Renal cortex interstitium (tissue), 11 donors: Measurements from ENCODE around the gene BLID. TPM values are rescaled to one million over a fixed set of nuclear protein-coding genes. Genes with fewer than 3 reads are reported as not detected.

Experiments
- DNase-seq, 11 donors: peaks; one replicate each; pipeline ENCODE4 v3.0.0-alpha.2; 2013; ENCODE audit warnings: low read depth in 9 of 11, low spot score in 4 of 11; ENCODE audit errors: extremely low read depth in 1 of 11
- polyA plus RNA-seq, 3 donors: library from polyadenylated mRNA; unstranded; fragments of 120-200 nt; gene quantifications; one replicate each; pipeline ENCODE4 v1.2.1, GENCODE V29; 2013; ENCODE audit not compliant: insufficient read length in 3 of 3

Gene BLID
- polyA plus RNA-seq, 3 donors, result not detected

DNA sequence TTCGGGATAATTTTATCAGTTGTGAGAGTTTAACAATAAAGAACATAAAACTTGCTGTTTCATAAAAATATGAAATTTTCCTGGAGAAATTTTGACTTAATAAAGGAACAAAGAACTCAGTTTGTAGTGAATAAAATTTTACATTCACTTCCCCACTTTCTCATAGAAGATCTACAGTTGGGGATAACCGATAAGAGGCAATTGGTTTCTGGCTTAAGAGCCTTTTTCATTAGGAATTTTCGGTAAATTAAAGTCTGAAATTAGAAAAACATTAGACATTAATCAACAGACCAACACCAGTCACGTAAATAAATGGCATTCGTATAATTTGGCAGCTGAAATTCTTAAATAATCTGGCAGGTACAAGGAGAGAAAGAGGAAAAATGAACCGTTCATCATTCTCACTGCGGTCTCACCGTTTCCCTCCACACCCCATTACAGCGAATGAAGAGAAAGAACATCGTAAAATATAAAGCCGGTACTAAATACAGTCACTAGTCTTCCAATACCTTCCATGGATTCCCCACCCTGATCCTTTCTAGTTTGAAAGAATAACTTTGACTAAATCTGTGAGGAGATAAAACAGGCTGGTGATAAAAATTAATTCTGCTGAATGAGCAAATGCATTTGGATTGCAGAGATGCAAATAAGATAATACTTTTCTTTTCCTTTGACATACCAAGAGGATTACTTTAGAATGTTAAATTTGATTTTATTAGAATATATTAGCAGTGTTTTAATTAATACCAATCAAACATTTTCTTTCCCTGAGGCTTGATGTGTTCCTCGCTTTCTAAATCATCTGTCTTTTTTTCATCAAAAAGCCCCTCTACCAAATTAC lies 19.5 kb downstream of the BLID start:
- DNase-seq, result no peak

GRCh38 chr11:122095681-122096262 lies 20.2 kb downstream of the BLID start:
- no peak for DNase-seq

DNA sequence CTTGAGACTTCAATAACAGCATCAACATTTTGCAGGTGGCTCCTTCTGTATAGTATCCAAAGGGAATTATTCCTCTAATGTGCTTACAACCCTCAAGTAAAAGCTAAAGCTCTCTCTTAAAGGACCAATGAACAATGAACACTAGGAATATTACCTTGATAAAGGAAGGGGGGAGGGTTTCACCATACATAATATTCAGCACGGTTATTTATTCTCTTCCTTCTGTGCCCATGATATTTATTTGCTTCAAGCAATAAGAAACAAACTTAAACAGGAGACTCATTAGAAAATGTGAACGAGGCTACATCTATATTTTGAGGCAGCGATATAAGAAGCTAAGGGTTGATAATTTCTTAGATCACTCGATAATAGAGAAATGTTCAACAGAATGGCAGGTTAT lies 21.2 kb downstream of the BLID start:
- DNase-seq, result no peak

DNA sequence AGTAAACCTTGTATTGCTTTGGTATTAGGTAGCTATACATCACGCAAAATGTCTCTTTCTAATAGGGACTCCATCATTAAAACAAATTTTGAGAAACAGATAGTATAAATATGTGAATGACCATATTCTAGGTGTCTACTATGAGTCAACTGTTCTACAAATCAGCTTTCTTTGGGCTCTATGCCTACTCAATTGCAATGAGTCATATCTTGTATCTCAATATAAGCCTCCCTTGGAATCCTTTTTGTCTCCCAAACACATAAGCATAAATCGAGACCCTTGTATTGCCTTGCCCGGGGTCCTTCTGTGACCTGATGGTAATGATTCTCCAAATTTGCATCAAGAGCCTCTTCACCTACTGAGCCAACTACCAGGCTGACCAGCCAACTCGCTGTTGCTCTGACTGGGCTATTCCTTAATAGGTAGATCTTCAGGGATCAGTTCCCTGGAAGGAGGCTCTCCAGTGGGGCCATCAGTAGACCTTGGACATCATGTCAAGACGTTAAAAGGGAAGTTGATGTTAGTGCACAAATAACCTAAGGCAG lies 22.2 kb downstream of the BLID start:
- DNase-seq, result no peak

DNA sequence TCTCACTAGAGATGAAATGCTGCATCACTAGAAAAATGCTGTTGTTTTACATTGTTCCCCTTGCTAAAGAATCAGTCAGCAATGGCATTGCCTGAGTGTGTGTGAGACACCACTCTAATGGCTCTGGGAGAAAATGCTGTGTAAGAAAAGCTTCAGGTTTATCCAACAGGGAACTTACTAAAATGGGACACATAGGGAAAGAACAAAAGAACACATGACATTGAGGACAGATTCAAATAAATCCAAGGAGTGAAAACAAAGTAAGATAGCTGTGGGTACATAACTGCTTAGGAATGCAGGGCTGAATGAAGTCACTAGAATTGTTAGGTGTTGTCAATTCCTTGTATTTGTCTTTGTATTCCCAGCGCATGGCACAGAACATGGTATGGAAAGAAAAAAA lies 24.2 kb downstream of the BLID start:
- DNase-seq, result no peak

DNA sequence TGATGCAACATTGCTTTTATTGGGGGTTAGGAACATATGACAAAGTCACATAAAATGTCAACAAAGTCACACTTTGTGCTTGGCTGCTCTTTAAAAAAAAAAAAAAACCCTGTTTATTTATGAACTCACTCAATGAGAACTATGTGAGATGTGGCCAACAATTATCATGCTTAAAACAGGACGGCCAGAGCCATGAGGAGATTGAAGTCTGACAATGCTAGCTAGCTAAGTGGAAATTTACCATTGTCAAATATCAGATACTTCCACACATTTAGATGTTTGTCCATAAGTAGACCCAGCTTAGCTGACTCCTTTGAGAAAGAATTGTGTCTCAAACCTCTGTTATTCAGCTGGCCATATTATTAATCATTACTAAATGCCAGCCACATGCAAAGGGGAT lies 26.9 kb downstream of the BLID start:
- DNase-seq, result no peak

DNA sequence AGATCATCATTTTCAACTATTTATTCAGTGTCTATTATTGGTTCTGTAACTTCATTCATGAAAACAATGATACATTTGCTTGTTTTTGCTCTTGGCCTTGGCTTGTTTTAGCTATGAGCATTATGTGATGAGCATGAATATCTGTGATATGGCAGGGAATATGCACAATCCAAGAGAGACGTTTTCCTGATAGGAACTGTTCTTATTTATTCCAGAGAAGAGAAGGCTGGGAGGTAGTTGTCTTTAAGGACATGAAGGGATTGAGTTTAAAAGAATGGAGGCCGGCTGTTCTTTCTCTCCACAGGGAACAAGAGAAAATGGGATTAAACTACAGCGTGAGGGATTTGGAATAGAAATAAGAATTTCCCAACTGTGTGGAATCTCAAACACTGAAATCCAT lies 30.3 kb downstream of the BLID start:
- no peak for DNase-seq

GRCh38 chr11:122085264-122085663 lies 30.8 kb downstream of the BLID start:
- no peak for DNase-seq

GRCh38 chr11:122082205-122082604 lies 33.8 kb downstream of the BLID start:
- DNase-seq, result no peak

GRCh38 chr11:122081073-122081472 lies 34.9 kb downstream of the BLID start:
- no peak for DNase-seq

- DNase-seq, result no peak
These were observed 38.6 kb downstream of the BLID start for GRCh38 chr11:122077459-122077858.

GRCh38 chr11:122076512-122077120 lies 39.4 kb downstream of the BLID start:
- no peak for DNase-seq

DNA sequence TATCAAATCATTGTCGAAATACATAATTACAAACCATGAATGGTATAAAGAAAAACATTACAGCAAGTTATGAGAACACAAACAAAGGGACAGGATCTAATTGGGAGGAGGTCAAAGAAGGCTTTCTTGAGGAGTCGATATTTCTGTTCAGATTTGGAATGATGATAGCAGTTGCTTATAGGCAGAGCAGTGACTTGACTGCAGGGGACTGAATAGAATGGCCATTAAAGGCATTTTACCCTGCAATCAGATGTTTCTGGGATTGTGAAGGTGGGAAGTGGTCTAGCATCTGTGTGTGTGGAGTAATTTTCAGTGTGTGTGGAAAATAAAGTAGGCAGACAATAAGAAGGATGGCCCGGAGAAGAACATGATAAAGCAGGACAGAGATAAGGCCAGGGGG lies 41.0 kb downstream of the BLID start:
- no peak for DNase-seq

GRCh38 chr11:122074022-122074421 lies 42.0 kb downstream of the BLID start:
- no peak for DNase-seq

DNA sequence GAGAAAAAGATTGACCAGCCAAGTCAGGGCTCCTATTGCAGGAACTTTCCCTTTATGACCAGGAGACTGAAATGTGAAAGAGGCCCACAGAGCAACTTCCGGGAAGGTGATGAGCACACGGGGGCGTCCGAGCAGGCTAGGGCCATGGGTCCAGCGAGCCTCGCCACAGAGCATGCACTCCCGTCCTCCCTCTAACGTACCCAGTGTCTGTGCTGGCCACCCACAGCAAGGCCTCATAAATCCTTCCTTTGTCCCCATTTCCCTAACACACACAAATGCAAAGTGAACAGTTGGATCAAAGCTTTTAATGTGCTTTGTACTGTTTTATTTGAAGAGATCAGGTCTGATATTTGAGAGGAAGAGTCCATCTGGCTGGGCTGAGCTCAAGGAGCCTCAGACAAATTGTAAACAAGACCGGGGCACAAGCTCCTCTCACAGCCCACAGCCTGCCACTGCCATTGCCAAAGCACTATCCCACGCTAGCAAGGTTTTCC lies 44.3 kb downstream of the BLID start:
- no peak for DNase-seq

DNA sequence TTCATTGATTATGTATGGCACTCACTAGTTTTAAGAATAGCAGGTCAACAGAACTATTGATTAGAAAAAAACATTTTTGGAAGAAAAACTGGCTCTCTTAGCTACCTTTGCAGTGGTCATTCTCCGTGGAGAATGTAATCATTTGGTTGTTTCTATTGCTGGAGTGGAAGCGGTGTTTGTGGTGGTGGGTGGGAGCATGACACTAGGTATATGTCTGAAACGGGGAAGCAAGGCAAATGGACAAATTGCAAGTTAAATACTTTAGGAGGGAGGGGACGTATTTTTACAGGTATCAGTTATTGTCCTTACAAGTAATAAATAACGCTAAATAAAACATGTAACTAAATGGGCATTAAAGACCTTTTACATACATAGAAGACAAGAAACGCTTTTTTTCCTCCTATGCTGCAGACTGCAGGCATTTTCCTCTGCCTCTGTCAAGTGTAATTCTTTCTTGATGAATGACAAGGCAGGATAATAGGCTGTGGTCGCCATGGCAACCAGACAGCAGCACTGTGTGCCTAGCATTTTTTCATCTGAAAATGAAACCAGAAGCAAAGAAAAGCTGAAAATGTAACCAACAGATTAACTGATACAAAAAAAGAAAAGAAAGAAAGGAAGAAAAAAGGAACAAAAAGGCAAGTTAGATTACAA lies 46.2 kb downstream of the BLID start:
- DNase-seq, result peak in 10 of 11 donors; percentile 50 to 83 (median 72)

GRCh38 chr11:122068837-122069236 lies 47.2 kb downstream of the BLID start:
- DNase-seq, result no peak

GRCh38 chr11:122068141-122068540 lies 47.9 kb downstream of the BLID start:
- peak in 1 of 11 donors; percentile 13 for DNase-seq
